Natural killer cell (primary cell): Measurements from ENCODE around the gene PKN3. TPM values are rescaled to one million over a fixed set of nuclear protein-coding genes. Genes with fewer than 3 reads are reported as not detected.
"Not testable (repeated sequence)": the region's sequence is repeated elsewhere in the genome, so short reads cannot be mapped to it uniquely, and the experiment has no call there.

Experiments used
- ATAC-seq, 3 donors: fragments of 150-1000 bp in 2 of 3; fragments of 200-7000 bp in 1 of 3; cut with Tn5 transposase; 1 replicate in 1 of 3; 2 replicates in 2 of 3; pipeline ENCODE4 v1.10.0; 2021; ENCODE audit warnings: mild to moderate bottlenecking in 2 of 3, moderate library complexity in 2 of 3
- DNase-seq, 2 donors: peaks; one replicate each; pipeline versions ENCODE4 v3.0.0 to v3.0.0-alpha.2; 2013 to 2021; ENCODE audit warnings: mixed read lengths in 1 of 2
- H3K27ac ChIP-seq: one replicate; pipeline ENCODE4 v1.5.1; 2013; ENCODE audit warnings: mild to moderate bottlenecking, low read length
- H3K27me3 ChIP-seq: one replicate; pipeline ENCODE4 v1.6.1; 2013; ENCODE audit warnings: low read length; ENCODE audit not compliant: control insufficient read depth, insufficient read depth
- H3K36me3 ChIP-seq: one replicate; pipeline ENCODE4 v1.6.1; 2013; ENCODE audit warnings: low read length; ENCODE audit not compliant: control insufficient read depth, insufficient read depth
- H3K4me1 ChIP-seq: one replicate; pipeline ENCODE4 v1.6.1; 2013; ENCODE audit warnings: low read length; ENCODE audit not compliant: control insufficient read depth, insufficient read depth
- H3K4me3 ChIP-seq: one replicate; pipeline ENCODE4 v1.5.1; 2013; ENCODE audit warnings: low read length
- H3K9me3 ChIP-seq: one replicate; pipeline ENCODE4 v1.6.1; 2013; ENCODE audit warnings: low read length; ENCODE audit not compliant: control insufficient read depth, insufficient read depth
- H3K27ac Mint-ChIP-seq, 2 donors: one replicate each; pipeline ENCODE4 v1.8.0; 2022; ENCODE audit warnings: mild to moderate bottlenecking in 2 of 2, mixed read lengths in 2 of 2, moderate library complexity in 1 of 2
- H3K27me3 Mint-ChIP-seq, 2 donors: one replicate each; pipeline ENCODE4 v1.8.0; 2022; ENCODE audit warnings: low read depth in 2 of 2, mixed read lengths in 2 of 2
- H3K36me3 Mint-ChIP-seq: one replicate; pipeline ENCODE4 v1.8.0; 2022; ENCODE audit warnings: mixed read lengths
- H3K4me1 Mint-ChIP-seq, 2 donors: one replicate each; pipeline ENCODE4 v1.8.0; 2022; ENCODE audit warnings: mixed read lengths in 2 of 2
- H3K4me3 Mint-ChIP-seq: one replicate; pipeline ENCODE4 v1.8.0; 2022; ENCODE audit warnings: mild to moderate bottlenecking, moderate library complexity, mixed read lengths
- H3K9me3 Mint-ChIP-seq, 2 donors: one replicate each; pipeline ENCODE4 v1.8.0; 2022; ENCODE audit warnings: mixed read lengths in 2 of 2
- whole genome bisulfite sequencing: methylation state at CpG from one replicate; pipeline ENCODE4 v1.1.7; 2013; ENCODE audit warnings: missing lambda C conversion rate; ENCODE audit not compliant: insufficient coverage; 5-methylcytosine and 5-hydroxymethylcytosine counted together
- intact Hi-C: fragments of 100-400 bp; cut with micrococcal nuclease; formaldehyde crosslinking; loops from one replicate; pipeline ENCODE4 v1.14.2; 2022
- total RNA-seq, 4 donors: library from RNA; stranded (reverse); fragments of 120-200 nt in 1 of 4; gene quantifications; one replicate each; pipeline versions ENCODE4 v1.2.3 to v1.2.4, GENCODE V29; 2013 to 2022
- TF ChIP-seq, protein P1 (sequence below): fragments of 200-600 bp; IDR thresholded peaks from one replicate; pipeline ENCODE4 v1.8.0; 2022; ENCODE audit warnings: antibody characterized with exemption

The PKN3 gene
- total RNA-seq, 3 donors from 2014 or later (not counting 1 experiment from before 2014, with no cell fraction given) = 3.6 to 4.5 (median 3.9) TPM

DNA sequence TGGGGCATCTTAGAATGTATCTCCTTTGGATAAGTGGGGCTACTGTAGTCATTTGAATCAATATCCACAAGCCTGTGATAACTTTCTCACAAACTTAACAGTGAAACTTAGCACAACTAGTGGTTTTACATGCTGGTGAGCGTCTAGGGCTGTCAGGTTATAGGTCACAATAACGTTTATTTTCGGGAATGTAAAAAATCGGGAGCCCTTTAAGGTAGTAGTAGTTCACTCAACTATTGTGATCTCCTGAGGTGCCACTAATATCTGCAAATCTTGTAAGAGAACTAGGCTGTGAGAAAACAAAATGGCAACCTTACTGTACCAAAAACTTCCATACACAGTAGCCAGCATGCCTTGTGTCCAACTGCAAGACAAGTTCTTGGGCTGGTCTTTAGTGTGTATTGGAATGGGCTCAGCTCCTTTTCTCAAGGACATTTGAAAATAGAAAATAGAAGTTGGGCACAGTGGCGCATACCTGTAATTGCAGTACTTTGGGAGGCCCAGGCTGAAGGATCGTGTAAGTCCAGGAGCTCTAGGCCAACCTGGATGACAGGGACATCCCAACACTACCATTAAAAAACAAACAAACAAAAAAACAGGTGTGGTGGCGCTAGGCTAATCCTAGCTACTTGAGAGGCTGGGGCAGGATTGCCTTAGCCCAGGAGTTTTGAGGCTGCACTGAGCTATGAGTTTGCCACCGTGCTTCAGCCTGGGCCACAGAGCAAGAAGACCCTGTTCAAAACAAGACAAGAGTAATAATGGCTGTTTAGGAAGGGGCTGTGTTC, 5.2 kb upstream of the PKN3 start:
- Mint-ChIP-seq H3K27me3 (no peaks in the 10 kb centered on the region), H3K27ac (peak overlapping the region; percentile 45 to 63), H3K36me3 (peaks cover 36% of the 10 kb centered on the region), H3K4me1 (peaks cover 15 to 17% of the 10 kb centered on the region in 2 donors), H3K4me3 (no peak overlapping the region), H3K9me3 (no peaks in the 10 kb centered on the region)
- DNase-seq (no peak), ATAC-seq (no peak)
- H3K27me3 ChIP-seq = no peaks in the 10 kb centered on the region
- H3K36me3 ChIP-seq = peaks cover 35% of the 10 kb centered on the region
- 80% methylated on average over 8 of the region's 8 CpGs for WGBS
- H3K4me1 ChIP-seq = peaks cover 8% of the 10 kb centered on the region
- intact Hi-C loops = no loop called here
- no peak overlapping the region for H3K4me3 ChIP-seq
- H3K9me3 ChIP-seq = no peaks in the 10 kb centered on the region
- TF ChIP-seq, protein P1, sequence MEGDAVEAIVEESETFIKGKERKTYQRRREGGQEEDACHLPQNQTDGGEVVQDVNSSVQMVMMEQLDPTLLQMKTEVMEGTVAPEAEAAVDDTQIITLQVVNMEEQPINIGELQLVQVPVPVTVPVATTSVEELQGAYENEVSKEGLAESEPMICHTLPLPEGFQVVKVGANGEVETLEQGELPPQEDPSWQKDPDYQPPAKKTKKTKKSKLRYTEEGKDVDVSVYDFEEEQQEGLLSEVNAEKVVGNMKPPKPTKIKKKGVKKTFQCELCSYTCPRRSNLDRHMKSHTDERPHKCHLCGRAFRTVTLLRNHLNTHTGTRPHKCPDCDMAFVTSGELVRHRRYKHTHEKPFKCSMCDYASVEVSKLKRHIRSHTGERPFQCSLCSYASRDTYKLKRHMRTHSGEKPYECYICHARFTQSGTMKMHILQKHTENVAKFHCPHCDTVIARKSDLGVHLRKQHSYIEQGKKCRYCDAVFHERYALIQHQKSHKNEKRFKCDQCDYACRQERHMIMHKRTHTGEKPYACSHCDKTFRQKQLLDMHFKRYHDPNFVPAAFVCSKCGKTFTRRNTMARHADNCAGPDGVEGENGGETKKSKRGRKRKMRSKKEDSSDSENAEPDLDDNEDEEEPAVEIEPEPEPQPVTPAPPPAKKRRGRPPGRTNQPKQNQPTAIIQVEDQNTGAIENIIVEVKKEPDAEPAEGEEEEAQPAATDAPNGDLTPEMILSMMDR = no peak
- no peak overlapping the region for H3K27ac ChIP-seq

DNA sequence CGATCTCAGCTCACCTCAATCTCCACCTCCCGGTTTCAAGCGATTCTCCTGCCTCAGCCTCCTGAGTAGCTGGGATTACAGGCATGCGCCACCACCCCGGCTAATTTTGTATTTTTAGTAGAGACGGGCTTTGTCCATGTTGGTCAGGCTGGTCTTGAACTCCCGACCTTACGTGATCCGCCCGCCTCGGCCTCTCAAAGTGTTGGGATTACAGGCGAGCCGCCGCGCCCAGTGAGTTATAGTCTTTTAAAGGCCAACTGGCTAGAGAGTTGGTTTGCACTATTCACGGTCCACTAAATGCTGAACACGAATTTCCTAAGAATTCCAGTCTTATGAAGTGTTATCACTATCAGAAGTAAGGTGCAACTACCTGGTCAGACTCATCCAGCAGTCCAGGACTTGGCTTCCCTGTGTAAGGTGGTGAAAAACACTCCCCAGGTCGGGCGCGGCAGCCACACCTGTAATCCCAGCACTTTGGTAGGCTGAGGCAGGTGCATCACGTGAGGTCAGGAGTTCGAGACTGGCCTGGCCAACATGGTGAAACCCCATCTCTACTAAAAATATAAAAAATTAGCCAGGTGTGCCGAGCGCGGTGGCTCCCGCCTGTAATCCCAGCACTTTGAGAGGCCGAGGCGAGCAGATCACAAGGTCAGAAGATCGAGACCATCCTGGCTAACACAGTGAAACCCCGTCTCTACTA, 3.1 kb upstream of the PKN3 start:
- Mint-ChIP-seq H3K4me1 (peaks cover 11 to 18% of the 10 kb centered on the region in 2 donors), H3K36me3 (peaks cover 16% of the 10 kb centered on the region)
- DNase-seq, H3K27me3 Mint-ChIP-seq, H3K4me3 Mint-ChIP-seq, H3K27me3 ChIP-seq, H3K9me3 Mint-ChIP-seq, H3K27ac Mint-ChIP-seq, H3K4me3 ChIP-seq, H3K27ac ChIP-seq, H3K9me3 ChIP-seq, intact Hi-C loops, ATAC-seq: not testable (repeated sequence)
- Histone ChIP-seq H3K36me3 (peaks cover 15% of the 10 kb centered on the region), H3K4me1 (peaks cover 19% of the 10 kb centered on the region)
- WGBS = 97% methylated on average over 29 of the region's 30 CpGs

DNA sequence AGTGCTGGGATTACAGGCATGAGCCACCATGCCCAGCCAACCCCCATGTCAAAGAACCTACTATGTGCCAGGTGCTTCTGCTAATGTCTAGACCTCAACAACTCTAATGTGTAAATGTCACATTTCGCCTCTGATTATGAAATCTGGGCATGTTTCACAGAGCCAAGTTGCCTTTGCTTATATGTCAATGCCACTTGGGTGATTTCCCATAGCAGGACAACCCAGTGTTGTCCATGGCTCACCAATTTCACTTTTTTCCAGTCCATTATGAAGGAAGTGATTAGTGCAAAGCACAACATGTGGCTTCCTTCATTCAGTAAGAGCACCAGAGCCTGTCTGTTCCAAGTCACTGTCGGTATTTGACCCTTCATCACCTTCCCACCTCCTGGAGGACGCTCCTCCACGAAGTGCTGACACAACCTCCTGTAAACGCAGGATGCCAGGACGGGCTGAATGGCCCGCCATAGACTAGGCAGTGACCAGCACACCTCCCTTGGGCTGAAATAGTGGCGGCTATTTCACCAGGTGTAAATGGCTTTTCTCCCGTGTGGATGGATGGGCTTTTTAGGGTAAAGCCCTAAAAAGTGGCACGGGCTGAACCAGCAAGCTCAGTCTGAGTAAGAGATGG, 962 bp upstream of the PKN3 start:
- intact Hi-C loops = no loop called here
- H3K9me3 Mint-ChIP-seq = no peaks in the 10 kb centered on the region
- WGBS = 96% methylated on average over 10 of the region's 10 CpGs
- ATAC-seq (no peak), DNase-seq (no peak)
- H3K4me3 Mint-ChIP-seq = peak overlapping the region; percentile 62
- H3K4me1 Mint-ChIP-seq = peaks cover 7 to 15% of the 10 kb centered on the region in 2 donors
- Histone ChIP-seq H3K36me3 (peaks cover 4% of the 10 kb centered on the region), H3K4me1 (peaks cover 19% of the 10 kb centered on the region), H3K27ac (no peak overlapping the region), H3K27me3 (no peaks in the 10 kb centered on the region), H3K9me3 (no peaks in the 10 kb centered on the region), H3K4me3 (no peak overlapping the region)
- H3K36me3 Mint-ChIP-seq = peaks cover 4% of the 10 kb centered on the region
- TF ChIP-seq, protein P1 = no peak
- H3K27me3 Mint-ChIP-seq = no peaks in the 10 kb centered on the region
- H3K27ac Mint-ChIP-seq = no peak overlapping the region
